Measurements from ENCODE around the gene R3HCC1L. TPM values are rescaled to one million over a fixed set of nuclear protein-coding genes. Genes with fewer than 3 reads are reported as not detected.

R3HCC1L gene
- total RNA-seq: 10 to 100 TPM; 13.5 to 16.8 TPM

GRCh38 chr10:98134431-98135221 is at the start of gene R3HCC1L:
R3HCC1L (plus strand) TSS chr10:98134657; CDS start chr10:98208115, 73,458 bp downstream.
- peak within 1 kb of the TSS; percentile 86 for H3K4me3 Mint-ChIP-seq
- intact Hi-C loops (cut with DNase I, micrococcal nuclease): loop anchor here in 1 of 2 experiments (1.0 to 10.0 kb wide), 12 partner anchors 8 to 1598 kb away; partner anchors contain the start of genes ARHGAP19, AVPI1, COX15 and CUTC
- ATAC-seq: peak; percentile 95
- peak within 1 kb of the TSS; percentile 93 for H3K27ac Mint-ChIP-seq
- peaks cover 4% of the 10 kb centered on the region for H3K9me3 Mint-ChIP-seq (ENCODE audit: low read depth)
- peaks cover 44% of the 10 kb centered on the region for H3K4me1 Mint-ChIP-seq
- no peaks in the 10 kb centered on the region for H3K27me3 Mint-ChIP-seq
- ChIA-PET POLR2A (interaction anchor here (0.6 to 1.2 kb wide), 5 partner anchors 16 to 1598 kb away, joined by 3 to 4 read pairs (median 3); partner anchors contain the start of genes COX15, CUTC and GOLGA7B), CTCF (interaction anchor here (1.2 to 1.7 kb wide), 2 partner anchors 19 to 36 kb away, joined by 4 read pairs; no protein-coding TSS in a partner anchor)
- DNase-seq: peak; percentile 97
- H3K36me3 Mint-ChIP-seq (ENCODE audit: low read depth): peaks cover 5% of the 10 kb centered on the region

GRCh38 chr10:98085238-98085637 is 49.2 kb upstream of the R3HCC1L start:
- no peaks in the 10 kb centered on the region for H3K36me3 Mint-ChIP-seq (ENCODE audit: low read depth)
- H3K4me1 Mint-ChIP-seq: no peaks in the 10 kb centered on the region
- ChIA-PET CTCF (interaction anchor here (0.8 kb wide), 1 partner anchor 39 kb away, joined by 4 read pairs; no protein-coding TSS in a partner anchor), POLR2A (no interaction called here)
- no peak overlapping the region for H3K4me3 Mint-ChIP-seq
- intact Hi-C loops (cut with DNase I, micrococcal nuclease): no loop called here
- H3K27ac Mint-ChIP-seq: no peak overlapping the region
- peaks cover 9% of the 10 kb centered on the region for H3K27me3 Mint-ChIP-seq
- no peak for ATAC-seq
- no peak for DNase-seq
- H3K9me3 Mint-ChIP-seq (ENCODE audit: low read depth): no peaks in the 10 kb centered on the region

GRCh38 chr10:98086837-98087708 is 47.4 kb upstream of the R3HCC1L start:
- ATAC-seq: no peak
- ChIA-PET POLR2A (no interaction called here), CTCF (no interaction called here)
- intact Hi-C loops (cut with DNase I, micrococcal nuclease): no loop called here
- Mint-ChIP-seq H3K36me3 (ENCODE audit: low read depth) (no peaks in the 10 kb centered on the region), H3K4me3 (no peak overlapping the region), H3K27ac (no peak overlapping the region), H3K9me3 (ENCODE audit: low read depth) (no peaks in the 10 kb centered on the region), H3K27me3 (peaks cover 9% of the 10 kb centered on the region), H3K4me1 (no peaks in the 10 kb centered on the region)
- no peak for DNase-seq

GRCh38 chr10:98088186-98088971 is 46.1 kb upstream of the R3HCC1L start:
- ChIA-PET CTCF (no interaction called here), POLR2A (no interaction called here)
- Mint-ChIP-seq H3K9me3 (ENCODE audit: low read depth) (no peaks in the 10 kb centered on the region), H3K36me3 (ENCODE audit: low read depth) (no peaks in the 10 kb centered on the region), H3K4me3 (no peak overlapping the region), H3K27me3 (peaks cover 9% of the 10 kb centered on the region), H3K4me1 (no peaks in the 10 kb centered on the region), H3K27ac (no peak overlapping the region)
- DNase-seq (no peak), ATAC-seq (no peak)
- intact Hi-C loops (cut with DNase I, micrococcal nuclease): no loop called here

- Mint-ChIP-seq H3K4me3 (no peak overlapping the region), H3K27ac (no peak overlapping the region), H3K9me3 (ENCODE audit: low read depth) (no peaks in the 10 kb centered on the region), H3K4me1 (no peaks in the 10 kb centered on the region), H3K36me3 (ENCODE audit: low read depth) (no peaks in the 10 kb centered on the region), H3K27me3 (peaks cover 12% of the 10 kb centered on the region)
- intact Hi-C loops (cut with DNase I, micrococcal nuclease): no loop called here
- no peak for DNase-seq
- CTCF ChIA-PET: no interaction called here
- POLR2A ChIA-PET: no interaction called here
- no peak for ATAC-seq
Observed at GRCh38 chr10:98090822-98091221, 43.6 kb upstream of the R3HCC1L start.

GRCh38 chr10:98096316-98096715 is 38.1 kb upstream of the R3HCC1L start:
- H3K4me1 Mint-ChIP-seq: no peaks in the 10 kb centered on the region
- no peaks in the 10 kb centered on the region for H3K36me3 Mint-ChIP-seq (ENCODE audit: low read depth)
- DNase-seq (no peak), ATAC-seq (no peak)
- no peak overlapping the region for H3K27ac Mint-ChIP-seq
- H3K4me3 Mint-ChIP-seq: no peak overlapping the region
- peaks cover 5% of the 10 kb centered on the region for H3K27me3 Mint-ChIP-seq
- ChIA-PET POLR2A (no interaction called here), CTCF (no interaction called here)
- no peaks in the 10 kb centered on the region for H3K9me3 Mint-ChIP-seq (ENCODE audit: low read depth)
- intact Hi-C loops (cut with DNase I, micrococcal nuclease): no loop called here

- ChIA-PET CTCF (no interaction called here), POLR2A (no interaction called here)
- Mint-ChIP-seq H3K9me3 (ENCODE audit: low read depth) (no peaks in the 10 kb centered on the region), H3K4me1 (no peaks in the 10 kb centered on the region), H3K36me3 (ENCODE audit: low read depth) (no peaks in the 10 kb centered on the region), H3K27ac (no peak overlapping the region), H3K27me3 (peaks cover 5% of the 10 kb centered on the region), H3K4me3 (no peak overlapping the region)
- DNase-seq (no peak), ATAC-seq (no peak)
- intact Hi-C loops (cut with DNase I, micrococcal nuclease): no loop called here
Observed at GRCh38 chr10:98096731-98097130, 37.7 kb upstream of the R3HCC1L start.

GRCh38 chr10:98097175-98097574 is 37.3 kb upstream of the R3HCC1L start:
- ChIA-PET CTCF (interaction anchor here (0.7 kb wide), 1 partner anchor 823 kb away, joined by 3 read pairs; no protein-coding TSS in a partner anchor), POLR2A (no interaction called here)
- no peak overlapping the region for H3K4me3 Mint-ChIP-seq
- H3K4me1 Mint-ChIP-seq: no peaks in the 10 kb centered on the region
- intact Hi-C loops (cut with DNase I, micrococcal nuclease): no loop called here
- DNase-seq (no peak), ATAC-seq (no peak)
- no peaks in the 10 kb centered on the region for H3K36me3 Mint-ChIP-seq (ENCODE audit: low read depth)
- no peaks in the 10 kb centered on the region for H3K9me3 Mint-ChIP-seq (ENCODE audit: low read depth)
- peaks cover 5% of the 10 kb centered on the region for H3K27me3 Mint-ChIP-seq
- H3K27ac Mint-ChIP-seq: no peak overlapping the region

GRCh38 chr10:98097616-98098015 is 36.8 kb upstream of the R3HCC1L start:
- Mint-ChIP-seq H3K27me3 (peaks cover 5% of the 10 kb centered on the region), H3K4me3 (no peak overlapping the region), H3K27ac (no peak overlapping the region), H3K4me1 (no peaks in the 10 kb centered on the region), H3K9me3 (ENCODE audit: low read depth) (no peaks in the 10 kb centered on the region), H3K36me3 (ENCODE audit: low read depth) (no peaks in the 10 kb centered on the region)
- intact Hi-C loops (cut with DNase I, micrococcal nuclease): no loop called here
- ChIA-PET POLR2A (no interaction called here), CTCF (interaction anchor here (0.6 to 0.7 kb wide), 2 partner anchors 23 to 823 kb away, joined by 3 read pairs; no protein-coding TSS in a partner anchor)
- ATAC-seq: no peak
- no peak for DNase-seq

- Mint-ChIP-seq H3K27me3 (peaks cover 5% of the 10 kb centered on the region), H3K36me3 (ENCODE audit: low read depth) (no peaks in the 10 kb centered on the region), H3K4me1 (no peaks in the 10 kb centered on the region), H3K27ac (no peak overlapping the region), H3K4me3 (no peak overlapping the region), H3K9me3 (ENCODE audit: low read depth) (no peaks in the 10 kb centered on the region)
- DNase-seq (no peak), ATAC-seq (no peak)
- ChIA-PET CTCF (interaction anchor here (0.6 kb wide), 1 partner anchor 24 kb away, joined by 3 read pairs; no protein-coding TSS in a partner anchor), POLR2A (no interaction called here)
- intact Hi-C loops (cut with DNase I, micrococcal nuclease): no loop called here
Observed at GRCh38 chr10:98098247-98098646, 36.2 kb upstream of the R3HCC1L start.

GRCh38 chr10:98100476-98100875 is 34.0 kb upstream of the R3HCC1L start:
- Mint-ChIP-seq H3K4me3 (no peak overlapping the region), H3K4me1 (no peaks in the 10 kb centered on the region), H3K27ac (no peak overlapping the region), H3K36me3 (ENCODE audit: low read depth) (no peaks in the 10 kb centered on the region), H3K27me3 (peaks cover 4% of the 10 kb centered on the region), H3K9me3 (ENCODE audit: low read depth) (no peaks in the 10 kb centered on the region)
- intact Hi-C loops (cut with DNase I, micrococcal nuclease): no loop called here
- ChIA-PET POLR2A (no interaction called here), CTCF (interaction anchor here (0.6 kb wide), 1 partner anchor 45 kb away, joined by 4 read pairs; no protein-coding TSS in a partner anchor)
- DNase-seq: no peak
- no peak for ATAC-seq

Measured in activated CD4-positive, alpha-beta T cell treated with anti-CD3 and anti-CD28 coated beads for 36 hours (primary cell).